HG03460 (cell line): ENCODE measurements around the gene RNASE9.
"Not testable (repeated sequence)": the region's sequence is repeated elsewhere in the genome, so short reads cannot be mapped to it uniquely, and the experiment has no call there.

Source experiments
- ATAC-seq: cut with Tn5 transposase; IDR thresholded peaks from one replicate; pipeline ENCODE4 v1.9.1; 2021; ENCODE audit not compliant: unreplicated experiment

RNASE9 gene

GRCh38 chr14:20560961-20561360 is at the start of gene RNASE9:
TSS of gene RNASE9 (minus strand) at chr14:20561047.
- no peak for ATAC-seq

- ATAC-seq = no peak
Observed at GRCh38 chr14:20610002-20610765, 49.3 kb upstream of the RNASE9 start.

GRCh38 chr14:20609215-20610001 is 48.6 kb upstream of the RNASE9 start:
- no peak for ATAC-seq

DNA sequence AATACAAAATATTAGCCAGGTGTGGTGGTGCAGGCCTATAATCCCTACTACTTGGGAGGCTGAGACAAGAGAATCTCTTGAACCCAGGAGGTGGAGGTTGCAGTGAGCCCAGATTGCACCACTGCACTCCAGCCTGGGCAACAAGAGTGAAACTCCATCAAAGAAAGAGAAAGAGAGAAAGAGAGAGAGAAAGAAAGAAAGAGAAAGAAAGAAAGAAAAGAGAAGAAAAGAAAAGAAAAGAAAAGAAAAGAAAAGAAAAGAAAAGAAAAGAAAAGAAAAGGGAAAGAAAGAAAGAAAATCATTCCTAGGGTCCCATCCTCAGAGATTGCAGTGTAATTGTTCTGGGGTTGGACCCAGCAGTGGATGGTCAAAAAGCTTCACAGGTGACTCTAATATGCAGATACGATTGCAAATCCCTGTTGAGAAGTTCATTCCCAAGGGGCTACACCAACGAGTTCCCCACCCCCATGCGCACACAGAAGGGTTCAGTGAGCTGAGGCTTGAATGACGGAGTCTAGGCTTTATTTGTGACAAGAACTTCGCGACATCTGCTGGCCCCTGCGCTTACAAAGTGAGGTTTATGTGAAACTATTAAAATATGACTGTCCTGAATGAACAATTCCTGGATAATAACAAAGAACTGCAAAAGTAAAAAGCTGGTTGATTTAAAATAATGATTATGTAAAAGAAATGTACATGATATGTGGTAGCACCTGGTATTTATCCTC is 47.7 kb upstream of the RNASE9 start:
- no peak for ATAC-seq

GRCh38 chr14:20607617-20608016 is 46.8 kb upstream of the RNASE9 start:
- ATAC-seq = no peak

DNA sequence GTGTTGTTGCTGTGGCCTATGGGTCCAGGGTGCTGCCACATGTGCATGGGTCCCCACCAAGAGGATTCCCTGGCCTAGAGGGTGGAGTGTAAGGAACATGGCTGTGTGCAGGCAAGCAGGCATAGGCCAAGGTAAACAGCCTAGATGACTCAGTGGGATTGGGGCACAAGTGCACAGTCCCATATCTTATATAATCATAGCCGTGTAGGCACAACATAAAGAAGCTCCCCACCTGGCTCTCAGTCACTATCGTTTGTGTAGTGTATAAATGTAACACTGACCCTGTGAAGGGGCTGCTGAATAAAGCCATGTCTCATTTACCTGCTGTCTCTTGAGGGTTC is 46.0 kb upstream of the RNASE9 start:
- no peak for ATAC-seq

DNA sequence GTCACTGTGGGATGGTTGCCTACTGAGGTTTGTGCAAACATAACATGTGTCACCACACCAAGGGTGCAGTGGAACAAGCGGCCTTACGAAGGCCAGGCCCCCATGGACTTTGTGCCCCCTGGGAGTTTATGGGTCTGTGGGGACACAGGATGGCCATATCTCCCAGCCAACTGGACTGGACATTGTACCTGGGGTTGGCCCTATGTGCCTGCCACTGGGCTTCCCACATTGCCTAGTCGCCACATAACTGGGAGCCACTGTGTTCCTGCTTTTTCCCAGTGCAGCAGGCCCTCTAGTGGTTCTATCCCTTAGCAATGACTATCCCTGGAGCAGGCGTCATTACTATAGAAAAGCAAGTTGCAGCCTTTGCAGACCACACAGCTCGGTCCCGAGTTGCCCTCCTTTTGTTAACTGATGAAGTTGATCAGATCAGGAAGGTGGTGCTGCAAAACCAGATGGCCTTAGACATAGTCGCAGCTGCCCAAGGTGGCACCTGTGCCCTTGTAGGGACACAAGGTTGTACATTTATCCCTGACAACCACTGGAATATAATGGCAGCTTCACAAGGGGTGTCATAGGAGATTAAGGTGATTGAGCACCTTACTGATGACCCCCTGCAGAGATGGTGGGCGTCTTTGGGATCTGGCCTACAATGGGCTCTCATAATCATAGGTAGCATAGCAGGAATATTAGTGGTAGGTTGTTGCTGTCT is 45.5 kb upstream of the RNASE9 start:
- no peak for ATAC-seq

GRCh38 chr14:20603813-20604690 is 43.2 kb upstream of the RNASE9 start:
- ATAC-seq = no peak

GRCh38 chr14:20602583-20602982 is 41.7 kb upstream of the RNASE9 start:
- ATAC-seq = no peak

DNA sequence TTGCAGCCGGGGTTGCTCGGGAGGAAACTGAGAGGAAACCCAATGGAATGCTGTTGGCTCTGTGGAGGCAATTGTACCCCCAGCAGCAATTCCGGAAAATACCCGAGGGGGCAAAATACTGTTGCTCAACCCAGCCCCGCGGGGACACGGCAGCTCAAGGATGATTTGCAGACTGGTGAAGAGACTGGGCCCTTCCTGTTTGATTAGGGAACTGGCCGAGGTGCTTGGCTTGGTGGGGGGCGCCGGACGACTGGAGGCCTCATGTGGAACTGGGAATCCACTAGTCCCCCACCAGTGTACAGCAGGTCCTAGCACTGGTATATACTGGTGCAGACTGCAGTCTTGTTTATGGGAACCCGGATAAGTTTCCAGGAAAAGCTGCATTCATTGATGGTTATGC is 40.7 kb upstream of the RNASE9 start:
- ATAC-seq = no peak

DNA sequence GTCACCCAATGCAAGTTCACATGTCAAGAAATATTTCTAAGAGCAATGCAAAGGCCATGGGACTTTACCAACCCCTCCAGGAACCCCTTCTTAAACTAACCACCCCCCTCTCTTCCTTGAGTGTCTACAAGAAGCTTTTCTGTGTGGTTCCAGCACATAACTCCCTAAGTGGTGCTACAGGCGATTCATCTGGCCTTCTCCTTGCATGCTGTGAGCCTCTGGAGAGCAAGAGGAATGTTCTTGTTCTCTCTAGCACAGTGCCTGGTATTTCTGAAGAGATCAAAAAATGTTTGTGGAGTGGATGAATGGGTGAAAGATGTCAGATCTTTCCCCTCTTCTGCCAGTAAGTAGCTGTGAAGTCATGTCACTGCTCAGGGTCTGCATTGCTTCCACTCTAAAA is 36.3 kb upstream of the RNASE9 start:
- no peak for ATAC-seq

DNA sequence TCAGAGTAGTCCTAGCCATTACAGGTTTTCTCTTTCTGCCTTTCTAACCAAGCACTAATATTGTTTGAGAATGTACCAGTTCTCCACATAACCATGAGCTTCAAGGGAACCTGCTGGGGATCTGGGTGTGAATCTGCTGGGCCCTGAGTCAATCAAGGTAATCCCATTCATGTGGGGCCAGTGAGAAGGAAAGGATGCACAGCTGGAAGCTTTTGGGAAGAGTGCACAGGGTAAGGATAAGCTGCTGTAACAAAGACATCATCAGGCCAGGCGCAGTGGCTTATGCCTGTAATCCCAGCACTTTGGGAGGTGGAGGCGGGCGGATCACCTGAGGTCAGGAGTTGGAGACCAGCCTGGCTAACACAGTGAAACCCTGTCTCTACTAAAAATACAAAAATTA is 34.9 kb upstream of the RNASE9 start:
- ATAC-seq = not testable (repeated sequence)

- no peak for ATAC-seq
Observed at GRCh38 chr14:20592574-20592973, 31.7 kb upstream of the RNASE9 start.

DNA sequence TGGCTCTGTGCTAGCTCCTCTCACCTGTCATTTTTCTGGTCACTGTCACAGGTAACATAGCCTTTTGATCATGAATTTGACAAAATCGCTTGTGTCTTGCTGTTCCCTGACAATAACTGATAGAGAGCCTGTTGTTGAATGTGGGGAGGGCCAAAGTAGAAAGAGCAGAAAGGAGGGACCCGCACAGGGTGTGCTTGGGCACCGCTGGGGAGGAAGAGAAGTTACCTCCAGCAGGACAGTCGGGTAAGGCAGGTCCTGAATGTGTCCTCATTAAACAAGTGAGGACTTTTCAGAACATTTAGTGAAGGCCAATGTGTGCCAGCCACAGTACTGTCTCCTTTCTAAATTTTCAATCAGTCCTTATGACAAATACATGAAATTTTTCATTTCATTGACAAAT is 30.4 kb upstream of the RNASE9 start, which contains the start of gene RNASE12:
Gene RNASE12 (minus strand): TSS at position 142 of the 400 bp plus-strand sequence. CDS start 653 bp downstream, outside the sequence.
- ATAC-seq = no peak

DNA sequence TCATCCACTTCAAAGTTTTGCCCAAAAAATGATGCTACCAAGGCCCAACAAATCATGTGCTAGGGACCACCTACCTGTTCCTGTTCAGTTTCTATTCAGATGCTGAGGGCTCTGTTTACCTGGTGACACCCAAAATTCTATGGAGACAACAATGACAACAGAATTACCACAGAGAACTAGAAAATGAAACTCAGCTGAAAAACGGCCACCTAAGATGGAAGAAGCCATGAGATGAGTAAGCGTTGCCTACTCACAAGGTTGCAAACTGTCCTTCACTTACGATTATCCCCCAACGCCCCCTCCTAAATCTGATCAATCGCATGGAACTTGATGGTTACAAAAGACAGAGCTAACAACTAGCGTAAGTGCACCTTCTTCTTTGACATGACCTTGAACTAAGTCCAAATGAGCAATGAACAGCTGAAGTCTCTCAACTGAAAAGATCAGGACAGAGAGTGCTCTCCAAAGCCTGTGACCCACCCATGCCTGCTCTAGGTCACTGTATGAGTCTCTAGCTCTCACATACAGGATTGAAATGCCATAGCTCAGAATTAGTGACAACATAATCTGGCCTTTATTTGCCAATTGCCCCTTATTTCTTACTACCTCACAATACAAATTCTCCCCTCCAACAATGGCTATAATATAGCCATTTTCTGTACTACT is 26.8 kb upstream of the RNASE9 start, which contains the start of gene RNASE11:
Gene RNASE11 (minus strand): TSS at position 513 of the 666 bp plus-strand sequence.
- ATAC-seq = no peak

GRCh38 chr14:20583908-20584307 is 23.1 kb upstream of the RNASE9 start:
- ATAC-seq = no peak

DNA sequence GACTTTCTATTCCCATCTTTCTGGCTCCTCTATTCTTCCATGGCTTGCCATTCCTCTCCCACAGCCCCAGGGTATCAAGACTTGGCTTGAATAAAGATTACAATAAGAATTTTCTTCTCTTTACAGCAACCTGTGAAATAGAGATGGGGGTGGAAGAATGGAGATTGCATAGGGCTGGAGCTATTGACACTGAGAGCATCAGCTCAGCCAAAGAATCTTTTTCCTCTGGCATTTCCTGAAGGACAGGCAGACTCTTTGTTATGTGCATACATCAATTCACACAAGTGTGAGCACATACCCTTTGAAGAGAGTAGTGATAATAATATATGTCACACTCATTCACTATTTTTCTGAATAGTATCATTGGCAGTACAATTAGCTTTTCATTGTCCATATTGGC is 22.3 kb upstream of the RNASE9 start:
- no peak for ATAC-seq

DNA sequence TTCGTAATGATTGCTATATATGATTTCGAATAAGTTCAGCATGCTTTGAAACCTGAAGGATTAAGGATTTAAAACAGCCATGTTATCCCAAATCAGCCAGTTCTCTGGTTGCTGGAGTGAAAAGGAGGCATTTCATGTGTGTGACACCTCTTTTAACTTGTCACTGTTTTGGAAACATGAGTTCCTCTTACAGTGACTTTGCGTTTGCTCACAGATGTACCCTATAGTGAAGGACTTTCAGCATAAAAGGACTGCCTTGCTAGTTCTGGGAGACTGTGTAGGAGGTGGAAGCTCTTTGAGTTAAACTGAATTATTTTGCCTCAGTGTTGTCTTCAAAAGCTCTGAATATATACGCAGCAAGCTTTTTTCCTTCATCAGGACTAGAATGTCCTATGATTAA is 19.4 kb upstream of the RNASE9 start:
- ATAC-seq = no peak

DNA sequence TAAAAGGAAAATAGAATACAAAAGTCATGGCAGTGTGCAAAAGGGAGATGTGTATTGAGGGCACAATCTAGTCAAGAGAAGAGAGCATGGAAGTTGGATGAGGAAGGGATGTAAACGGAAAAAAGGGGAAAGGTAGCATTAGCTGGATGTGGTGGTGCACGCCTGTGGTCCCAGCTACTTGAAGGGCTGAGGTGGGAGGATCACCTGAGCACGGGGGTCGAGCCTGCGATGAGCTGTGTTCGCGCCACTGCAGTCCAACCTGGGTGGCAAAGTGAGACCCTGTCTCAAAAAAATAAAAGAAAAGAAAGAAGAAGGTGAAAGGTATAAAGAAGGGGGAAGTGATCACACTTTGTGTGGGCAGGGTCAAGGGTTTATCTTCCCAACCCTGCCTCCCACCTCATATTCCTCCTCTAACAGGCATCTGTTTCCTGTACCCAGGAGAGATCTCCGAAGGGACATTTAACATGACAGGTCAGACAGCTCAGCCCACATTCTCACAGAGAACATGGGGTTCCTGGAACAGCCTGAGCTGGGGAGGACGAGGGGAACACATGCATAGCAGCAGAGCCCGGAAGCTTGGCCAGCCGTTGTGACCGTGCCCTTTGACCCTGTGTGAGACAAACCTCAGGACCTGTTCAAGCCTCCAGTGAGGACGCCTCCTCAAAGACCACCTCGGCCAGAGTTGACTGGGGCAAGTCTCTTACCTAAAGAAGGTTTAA is 18.1 kb upstream of the RNASE9 start:
- no peak for ATAC-seq
